Measurements from ENCODE around the gene INTS11. TPM values are rescaled to one million over a fixed set of nuclear protein-coding genes. Genes with fewer than 3 reads are reported as not detected.

The INTS11 gene
- total and polyA plus RNA-seq, 4 experiments from 2014 or later, result 68.3 to 173 (median 117) TPM

DNA sequence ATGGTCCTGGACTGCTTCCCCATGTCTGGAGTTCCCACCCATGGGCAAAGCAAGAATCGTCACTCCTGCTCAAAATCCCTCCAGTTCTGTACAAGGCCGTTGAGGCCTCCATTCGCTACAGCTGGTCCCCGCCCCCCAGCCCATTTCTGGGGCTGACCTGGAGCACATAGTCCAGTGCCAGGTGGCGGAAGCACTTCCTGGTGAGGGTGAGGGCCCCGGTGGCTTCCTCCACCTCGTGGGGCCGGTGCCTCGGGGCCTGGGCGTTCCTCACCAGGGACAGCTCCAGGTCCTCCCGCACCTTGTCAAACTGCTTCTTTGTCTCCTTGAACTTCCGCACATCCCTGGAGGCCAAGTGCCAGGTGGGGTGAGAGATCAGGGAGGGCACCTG is 24.1 kb downstream of the INTS11 start:
- H3K27me3 Mint-ChIP-seq, result no peaks in the 10 kb centered on the region
- H3K36me3 Mint-ChIP-seq, result no peaks in the 10 kb centered on the region
- H3K4me3 Mint-ChIP-seq, result no peak overlapping the region
- no peak for DNase-seq
- Histone ChIP-seq H3K4me3 (ENCODE audit: low read length in 2 of 2) (no peak overlapping the region), H3K9me3 (ENCODE audit: control insufficient read depth in 1 of 2, low read length in 2 of 2) (no peaks in the 10 kb centered on the region), H3K27me3 (ENCODE audit: insufficient read depth, low read length) (no peaks in the 10 kb centered on the region), H3K27ac (ENCODE audit: low read depth, low read length) (no peak overlapping the region), H3K4me1 (ENCODE audit: insufficient read depth, low read length) (peaks cover 10% of the 10 kb centered on the region), H3K36me3 (ENCODE audit: insufficient read depth, low read length) (no peaks in the 10 kb centered on the region)
- H3K9me3 Mint-ChIP-seq, result no peaks in the 10 kb centered on the region
- ChIA-PET CTCF (ENCODE audit: partially characterized antibody) (interaction anchor here (1.0 kb wide), 1 partner anchor 13 kb away, joined by 3 read pairs; no protein-coding TSS in a partner anchor), POLR2A (ENCODE audit: partially characterized antibody) (interaction anchor here (1.3 kb wide), 1 partner anchor 9 kb away, joined by 3 read pairs; no protein-coding TSS in a partner anchor)
- H3K27ac Mint-ChIP-seq, result no peak overlapping the region
- intact Hi-C loops (cut with micrococcal nuclease), result no loop called here
- H3K4me1 Mint-ChIP-seq, result peaks cover 0 to 4% (median 2%) of the 10 kb centered on the region in 4 donors

DNA sequence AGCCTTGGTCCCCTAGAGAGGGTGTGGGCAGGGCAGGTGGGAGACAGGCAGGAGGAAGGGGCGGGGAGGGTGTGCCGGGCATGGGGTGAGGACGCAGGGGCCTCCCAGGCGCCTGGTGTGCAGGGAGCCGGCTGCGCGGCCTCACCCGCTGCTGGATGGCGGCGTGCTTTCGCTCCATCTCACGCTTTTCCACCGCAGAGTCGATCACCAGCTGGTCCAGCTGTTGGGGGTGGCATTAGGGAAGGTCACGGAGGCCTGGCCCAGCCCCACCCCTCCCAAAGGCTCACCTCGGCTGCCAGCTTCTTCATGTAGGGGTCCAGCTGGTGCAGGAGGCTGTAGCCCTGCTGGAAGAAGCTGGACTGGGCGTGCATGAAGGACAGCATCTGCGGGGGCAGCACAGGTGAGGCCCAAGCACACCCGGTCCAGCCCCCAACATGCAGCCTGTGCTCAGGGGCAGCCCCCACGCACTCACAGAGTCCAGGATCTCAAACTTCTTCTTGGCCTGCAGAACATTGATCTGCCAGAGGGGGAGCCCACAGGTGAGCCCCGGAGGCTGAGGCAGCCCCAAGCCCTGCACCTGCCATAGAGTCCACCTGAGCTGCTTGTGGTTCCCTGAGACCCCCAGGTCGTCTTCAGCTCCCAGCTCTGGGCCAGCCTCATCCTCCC is 24.6 kb downstream of the INTS11 start:
- Histone ChIP-seq H3K27ac (ENCODE audit: low read depth, low read length) (no peak overlapping the region), H3K4me1 (ENCODE audit: insufficient read depth, low read length) (peaks cover 4% of the 10 kb centered on the region), H3K36me3 (ENCODE audit: insufficient read depth, low read length) (no peaks in the 10 kb centered on the region), H3K9me3 (ENCODE audit: control insufficient read depth in 1 of 2, low read length in 2 of 2) (no peaks in the 10 kb centered on the region), H3K4me3 (ENCODE audit: low read length in 2 of 2) (no peak overlapping the region), H3K27me3 (ENCODE audit: insufficient read depth, low read length) (no peaks in the 10 kb centered on the region)
- ChIA-PET POLR2A (ENCODE audit: partially characterized antibody) (interaction anchor here (1.3 kb wide), 1 partner anchor 10 kb away, joined by 3 read pairs; no protein-coding TSS in a partner anchor), CTCF (ENCODE audit: partially characterized antibody) (interaction anchor here (1.0 kb wide), 1 partner anchor 13 kb away, joined by 3 read pairs; no protein-coding TSS in a partner anchor)
- Mint-ChIP-seq H3K27me3 (no peaks in the 10 kb centered on the region), H3K4me1 (peaks cover 0 to 3% (median 0%) of the 10 kb centered on the region in 4 donors), H3K27ac (no peak overlapping the region), H3K9me3 (no peaks in the 10 kb centered on the region), H3K4me3 (no peak overlapping the region), H3K36me3 (no peaks in the 10 kb centered on the region)
- intact Hi-C loops (cut with micrococcal nuclease), result no loop called here
- peak in 2 of 5 donors; percentile 31 to 40 for DNase-seq

DNA sequence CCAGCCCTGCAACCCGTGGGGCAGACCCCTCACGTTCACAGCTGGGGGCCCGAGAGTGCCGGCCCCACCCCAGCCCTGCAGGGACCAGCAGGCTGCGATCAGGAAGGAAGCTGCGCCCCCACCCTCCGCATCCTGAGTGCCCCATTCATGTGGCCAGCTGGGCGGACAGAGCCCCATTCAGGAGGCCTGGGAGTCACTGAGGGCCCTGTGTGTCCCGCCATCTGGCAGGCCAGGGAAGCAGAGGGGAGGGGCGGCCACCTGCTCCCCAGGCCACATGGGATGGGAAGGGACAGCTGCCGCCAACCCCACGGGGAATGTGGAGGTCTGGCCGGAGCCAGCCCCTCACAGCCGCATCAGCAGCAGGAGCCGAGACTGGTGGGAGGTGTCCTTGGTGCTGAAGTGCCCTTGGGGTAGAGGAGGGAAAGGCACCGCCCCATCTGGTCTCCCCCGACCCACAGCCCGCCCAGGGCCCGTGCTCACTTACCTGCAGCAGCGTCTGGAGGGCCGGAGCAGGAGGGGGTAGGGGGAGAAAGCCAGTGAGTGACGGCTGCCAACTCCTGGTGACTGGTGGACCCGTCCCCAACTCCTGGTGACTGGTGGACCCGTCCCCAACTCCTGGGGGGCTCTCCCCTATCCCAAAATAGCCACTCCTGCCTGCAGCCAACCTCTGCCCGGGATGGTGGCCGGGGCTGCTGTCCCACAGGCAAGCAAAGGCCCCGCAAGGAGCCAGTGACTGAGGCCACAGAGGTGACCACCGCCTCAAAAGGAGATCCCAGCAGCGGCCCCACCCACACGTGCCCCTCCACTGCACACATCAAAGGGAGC is 25.4 kb downstream of the INTS11 start:
- POLR2A ChIA-PET (ENCODE audit: partially characterized antibody), result no interaction called here

DNA sequence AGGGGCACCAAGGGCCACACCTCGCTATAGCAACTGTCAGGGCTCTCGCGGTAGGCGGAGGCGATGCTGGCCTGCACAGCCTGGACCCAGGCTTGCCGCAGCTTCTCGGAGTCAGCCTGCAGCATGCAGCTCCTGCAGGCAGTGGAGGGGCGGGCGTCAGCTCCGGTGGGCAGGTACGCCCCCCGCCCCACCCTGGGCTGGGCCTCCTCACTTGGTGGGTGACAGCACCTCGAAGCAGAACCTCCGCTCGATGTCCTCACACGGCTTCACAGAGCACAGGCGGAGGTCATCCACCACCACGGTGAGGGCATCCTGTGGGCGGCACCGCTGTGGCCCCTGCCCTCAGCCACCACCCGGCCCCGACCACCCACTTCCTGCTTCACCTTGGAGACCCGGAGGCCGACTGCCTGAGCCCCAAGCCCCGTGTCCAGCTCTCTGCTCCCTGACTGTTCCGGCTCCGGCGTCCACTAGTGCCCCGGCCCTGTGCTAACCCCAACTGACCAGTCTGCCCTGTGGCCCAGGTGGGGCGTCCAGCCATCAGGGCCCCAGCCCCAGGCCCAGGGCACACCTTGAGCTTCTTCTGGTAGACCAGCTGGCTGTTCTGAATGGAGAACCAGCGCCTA is 26.5 kb downstream of the INTS11 start:
- no peaks in the 10 kb centered on the region for H3K36me3 ChIP-seq (ENCODE audit: insufficient read depth, low read length)
- Mint-ChIP-seq H3K4me1 (peaks cover 0 to 2% (median 0%) of the 10 kb centered on the region in 4 donors), H3K27ac (no peak overlapping the region), H3K9me3 (no peaks in the 10 kb centered on the region), H3K36me3 (no peaks in the 10 kb centered on the region), H3K27me3 (no peaks in the 10 kb centered on the region), H3K4me3 (no peak overlapping the region)
- H3K9me3 ChIP-seq (ENCODE audit: control insufficient read depth in 1 of 2, low read length in 2 of 2), result no peaks in the 10 kb centered on the region
- H3K4me1 ChIP-seq (ENCODE audit: insufficient read depth, low read length), result no peaks in the 10 kb centered on the region
- no peak overlapping the region for H3K4me3 ChIP-seq (ENCODE audit: low read length in 2 of 2)
- ChIA-PET POLR2A (ENCODE audit: partially characterized antibody) (interaction anchor here (0.5 kb wide), 1 partner anchor 420 kb away, joined by 3 read pairs; no protein-coding TSS in a partner anchor), CTCF (ENCODE audit: partially characterized antibody) (no interaction called here)
- no peak for DNase-seq
- H3K27me3 ChIP-seq (ENCODE audit: insufficient read depth, low read length), result no peaks in the 10 kb centered on the region
- intact Hi-C loops (cut with micrococcal nuclease), result no loop called here
- no peak overlapping the region for H3K27ac ChIP-seq (ENCODE audit: low read depth, low read length)

More for the DNA sequence above, 25.4 kb downstream of the INTS11 start:
- Histone ChIP-seq H3K27ac (ENCODE audit: low read depth, low read length) (no peak overlapping the region), H3K36me3 (ENCODE audit: insufficient read depth, low read length) (no peaks in the 10 kb centered on the region), H3K4me1 (ENCODE audit: insufficient read depth, low read length) (no peaks in the 10 kb centered on the region), H3K9me3 (ENCODE audit: control insufficient read depth in 1 of 2, low read length in 2 of 2) (no peaks in the 10 kb centered on the region), H3K4me3 (ENCODE audit: low read length in 2 of 2) (no peak overlapping the region), H3K27me3 (ENCODE audit: insufficient read depth, low read length) (no peaks in the 10 kb centered on the region)
- CTCF ChIA-PET (ENCODE audit: partially characterized antibody), result interaction anchor here (1.0 kb wide), 1 partner anchor 12 kb away, joined by 3 read pairs; no protein-coding TSS in a partner anchor
- peak in 1 of 5 donors; percentile 33 for DNase-seq
- H3K27ac Mint-ChIP-seq, result no peak overlapping the region
- H3K4me3 Mint-ChIP-seq, result no peak overlapping the region
- no peaks in the 10 kb centered on the region for H3K36me3 Mint-ChIP-seq
- intact Hi-C loops (cut with micrococcal nuclease), result no loop called here
- no peaks in the 10 kb centered on the region for H3K27me3 Mint-ChIP-seq
- no peaks in the 10 kb centered on the region for H3K9me3 Mint-ChIP-seq
- peaks cover 0 to 2% (median 0%) of the 10 kb centered on the region in 4 donors for H3K4me1 Mint-ChIP-seq

DNA sequence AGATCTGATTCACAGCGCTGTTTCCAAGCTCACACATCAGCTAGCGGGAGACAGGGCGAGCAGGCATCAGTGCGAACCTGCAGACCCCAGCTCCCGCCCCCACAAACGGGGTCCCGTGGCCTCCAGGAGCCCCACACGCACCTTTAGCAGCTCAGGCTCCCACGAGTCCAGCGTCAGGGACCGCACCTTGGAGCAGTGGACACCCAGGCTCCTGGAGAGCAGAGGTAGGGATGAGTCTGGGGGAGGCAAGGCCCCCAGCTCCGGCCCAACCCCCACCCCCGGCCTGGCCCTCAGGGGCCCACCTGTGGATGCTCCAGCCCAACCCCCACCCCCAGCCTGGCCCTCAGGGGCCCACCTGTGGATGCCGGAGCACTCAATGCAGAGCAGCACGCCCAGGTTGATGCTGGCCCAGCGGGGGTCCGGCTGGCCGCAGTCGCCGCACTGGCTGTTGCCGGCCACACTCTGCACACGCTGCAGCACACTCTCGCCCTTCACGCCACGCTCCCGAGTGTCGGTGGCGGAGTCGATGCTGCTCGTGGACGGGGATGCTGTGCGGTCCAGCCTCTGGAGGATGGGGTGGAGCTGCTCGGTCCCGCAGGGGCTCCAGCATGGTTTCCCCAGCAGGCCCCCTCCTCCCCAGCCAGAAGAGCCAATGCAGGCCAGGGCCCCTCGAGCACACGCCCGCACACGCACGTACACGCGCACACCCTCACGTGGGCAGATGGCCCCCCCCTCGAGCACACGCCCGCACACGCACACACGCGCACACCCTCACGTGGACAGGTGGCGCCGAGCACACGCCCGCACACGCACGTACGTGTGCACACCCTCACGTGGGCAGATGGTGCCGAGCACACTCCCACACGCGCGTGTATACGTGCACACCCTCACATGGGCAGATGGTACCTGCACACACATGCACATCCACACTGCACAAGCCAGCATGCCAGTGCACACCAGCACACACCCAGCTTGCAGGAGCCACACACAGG is 28.1 kb downstream of the INTS11 start:
- H3K27me3 Mint-ChIP-seq, result no peaks in the 10 kb centered on the region
- peaks cover 0 to 5% (median under 1%) of the 10 kb centered on the region in 4 donors for H3K4me1 Mint-ChIP-seq
- intact Hi-C loops (cut with micrococcal nuclease), result no loop called here

DNA sequence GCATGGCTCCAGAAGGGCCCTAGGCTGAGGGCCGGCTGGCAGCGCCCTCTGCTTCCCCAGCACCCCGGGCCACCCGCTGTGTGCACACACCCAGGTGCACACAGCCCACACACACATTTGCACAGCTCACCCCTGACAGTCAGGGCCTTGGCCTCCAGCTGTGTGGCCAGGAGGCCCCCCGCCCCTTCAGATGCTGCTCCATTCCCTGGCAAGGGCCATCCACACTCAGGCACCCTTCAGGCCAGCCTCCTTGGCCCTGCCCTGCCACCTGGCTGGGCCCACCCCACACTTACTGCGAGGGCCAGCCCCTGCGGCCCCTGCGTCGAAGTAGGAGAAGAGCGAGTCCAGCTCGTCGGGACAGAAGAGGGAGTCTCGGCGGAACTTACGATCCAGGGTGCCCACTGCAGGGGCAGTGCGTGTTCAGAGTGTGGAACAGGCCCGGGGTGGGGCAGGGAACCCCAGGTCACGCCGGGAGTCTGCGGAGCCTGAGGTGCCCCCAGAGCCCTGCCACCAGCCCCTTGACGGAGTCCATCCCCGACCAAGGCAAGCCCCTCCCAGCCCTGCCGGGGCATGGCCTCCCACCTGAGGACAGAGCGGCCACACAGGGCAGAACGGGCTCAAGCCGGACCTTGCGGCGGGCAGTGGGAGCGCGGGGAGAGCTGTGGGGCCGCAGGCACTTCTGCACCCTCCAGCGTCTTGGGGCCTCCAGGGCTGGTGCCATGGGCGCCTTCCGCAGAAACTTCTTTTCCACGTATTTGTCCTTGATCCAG is 29.1 kb downstream of the INTS11 start:
- H3K4me1 ChIP-seq (ENCODE audit: insufficient read depth, low read length), result no peaks in the 10 kb centered on the region
- Mint-ChIP-seq H3K4me1 (peaks cover 0 to 5% (median under 1%) of the 10 kb centered on the region in 4 donors), H3K27me3 (no peaks in the 10 kb centered on the region), H3K27ac (no peak overlapping the region), H3K36me3 (no peaks in the 10 kb centered on the region), H3K4me3 (no peak overlapping the region), H3K9me3 (no peaks in the 10 kb centered on the region)
- ChIA-PET CTCF (ENCODE audit: partially characterized antibody) (interaction anchor here (1.2 to 1.5 kb wide), 2 partner anchors 14 to 173 kb away, joined by 3 read pairs; no protein-coding TSS in a partner anchor), POLR2A (ENCODE audit: partially characterized antibody) (interaction anchor here (1.1 to 1.4 kb wide), 2 partner anchors 10 to 173 kb away, joined by 3 to 4 read pairs; no protein-coding TSS in a partner anchor)
- no peak overlapping the region for H3K27ac ChIP-seq (ENCODE audit: low read depth, low read length)
- intact Hi-C loops (cut with micrococcal nuclease), result no loop called here
- H3K27me3 ChIP-seq (ENCODE audit: insufficient read depth, low read length), result no peaks in the 10 kb centered on the region
- H3K9me3 ChIP-seq (ENCODE audit: control insufficient read depth in 1 of 2, low read length in 2 of 2), result no peaks in the 10 kb centered on the region
- H3K36me3 ChIP-seq (ENCODE audit: insufficient read depth, low read length), result no peaks in the 10 kb centered on the region
- no peak overlapping the region for H3K4me3 ChIP-seq (ENCODE audit: low read length in 2 of 2)
- DNase-seq, result peak in 1 of 5 donors; percentile 36

More for the DNA sequence above, 28.1 kb downstream of the INTS11 start:
- Histone ChIP-seq H3K4me1 (ENCODE audit: insufficient read depth, low read length) (no peaks in the 10 kb centered on the region), H3K36me3 (ENCODE audit: insufficient read depth, low read length) (no peaks in the 10 kb centered on the region), H3K27me3 (ENCODE audit: insufficient read depth, low read length) (no peaks in the 10 kb centered on the region), H3K27ac (ENCODE audit: low read depth, low read length) (no peak overlapping the region), H3K9me3 (ENCODE audit: control insufficient read depth in 1 of 2, low read length in 2 of 2) (no peaks in the 10 kb centered on the region), H3K4me3 (ENCODE audit: low read length in 2 of 2) (no peak overlapping the region)
- H3K9me3 Mint-ChIP-seq, result no peaks in the 10 kb centered on the region
- peak in 1 of 5 donors; percentile 19 for DNase-seq
- ChIA-PET CTCF (ENCODE audit: partially characterized antibody) (interaction anchor here (1.5 kb wide), 1 partner anchor 13 kb away, joined by 3 read pairs; no protein-coding TSS in a partner anchor), POLR2A (ENCODE audit: partially characterized antibody) (no interaction called here)
- H3K4me3 Mint-ChIP-seq, result no peak overlapping the region
- no peak overlapping the region for H3K27ac Mint-ChIP-seq
- H3K36me3 Mint-ChIP-seq, result no peaks in the 10 kb centered on the region
